Colonic mucosa (tissue), 4 donors: ENCODE measurements around the gene ATP2C2. TPM values are rescaled to one million over a fixed set of nuclear protein-coding genes. Genes with fewer than 3 reads are reported as not detected.
A peak's percentile ranks its signal among the peaks of the same experiment; 100 is the strongest.

Experiments
- DNase-seq: peaks from one replicate; pipeline ENCODE4 v3.0.0-alpha.2; 2020
- H3K27ac ChIP-seq: fragments of 200-600 bp; one replicate; pipeline ENCODE4 v1.8.0; 2021
- H3K27me3 ChIP-seq: fragments of 200-600 bp; one replicate; pipeline ENCODE4 v1.8.0; 2021
- H3K36me3 ChIP-seq: fragments of 200-600 bp; one replicate; pipeline ENCODE4 v1.8.0; 2021
- H3K4me1 ChIP-seq: fragments of 200-600 bp; one replicate; pipeline ENCODE4 v1.8.0; 2021; ENCODE audit warnings: mild to moderate bottlenecking
- H3K4me3 ChIP-seq: fragments of 200-600 bp; one replicate; pipeline ENCODE4 v1.8.0; 2021
- H3K9ac ChIP-seq, 2 donors: one replicate each; pipeline ENCODE4 v1.7.0; 2013; ENCODE audit warnings: control low read depth in 2 of 2, low read depth in 2 of 2, low read length in 2 of 2
- H3K9me3 ChIP-seq: fragments of 200-600 bp; one replicate; pipeline ENCODE4 v1.8.0; 2021
- CTCF ChIP-seq: fragments of 200-600 bp; IDR thresholded peaks from one replicate; pipeline ENCODE4 v1.8.0; 2022; ENCODE audit warnings: antibody characterized with exemption, mild to moderate bottlenecking
- intact Hi-C: fragments of 100-400 bp; cut with DNase I; formaldehyde crosslinking; loops from one replicate; pipeline ENCODE4 v1.14.1; 2022
- total RNA-seq, 2 donors: library from RNA; stranded (reverse); fragmentation: NEBNext Ultra II Directional in 1 of 2; extraction: Animal tissue kit (Norgen Biotek cat#: 25700) in 1 of 2; gene quantifications; one replicate each; pipeline ENCODE4 v1.2.1, GENCODE V29; 2021
- donor health status: healthy.
- donor health status: DM: no; HTN: no; CAD: no.
- donor health status: DM: no; HTN: no; CAD: no.

Gene ATP2C2
- total RNA-seq, 2 donors from 2014 or later = 126 to 220 TPM

GRCh38 chr16:84344781-84345180 lies 23.6 kb upstream of the ATP2C2 start:
- Histone ChIP-seq H3K36me3 (no peaks in the 10 kb centered on the region), H3K4me3 (no peak overlapping the region), H3K27me3 (no peaks in the 10 kb centered on the region), H3K27ac (no peak overlapping the region), H3K4me1 (peaks cover 18% of the 10 kb centered on the region), H3K9me3 (no peaks in the 10 kb centered on the region), H3K9ac (no peak overlapping the region)
- intact Hi-C loops = no loop called here
- no peak for DNase-seq
- TF ChIP-seq CTCF = no peak

- Histone ChIP-seq H3K9me3 (no peaks in the 10 kb centered on the region), H3K9ac (no peak overlapping the region), H3K4me1 (peaks cover 10% of the 10 kb centered on the region), H3K27me3 (no peaks in the 10 kb centered on the region), H3K27ac (no peak overlapping the region), H3K36me3 (no peaks in the 10 kb centered on the region), H3K4me3 (no peak overlapping the region)
- no peak for DNase-seq
- intact Hi-C loops = no loop called here
- TF ChIP-seq CTCF = no peak
Measured at GRCh38 chr16:84347161-84347560, 21.2 kb upstream of the ATP2C2 start.

GRCh38 chr16:84348386-84348888 lies 19.9 kb upstream of the ATP2C2 start:
- no peak overlapping the region for H3K27ac ChIP-seq
- no peak for DNase-seq
- no peak overlapping the region for H3K9ac ChIP-seq
- H3K27me3 ChIP-seq = no peaks in the 10 kb centered on the region
- peaks cover 10% of the 10 kb centered on the region for H3K4me1 ChIP-seq
- H3K36me3 ChIP-seq = no peaks in the 10 kb centered on the region
- intact Hi-C loops = no loop called here
- no peak overlapping the region for H3K4me3 ChIP-seq
- TF ChIP-seq CTCF = no peak
- no peaks in the 10 kb centered on the region for H3K9me3 ChIP-seq

DNA sequence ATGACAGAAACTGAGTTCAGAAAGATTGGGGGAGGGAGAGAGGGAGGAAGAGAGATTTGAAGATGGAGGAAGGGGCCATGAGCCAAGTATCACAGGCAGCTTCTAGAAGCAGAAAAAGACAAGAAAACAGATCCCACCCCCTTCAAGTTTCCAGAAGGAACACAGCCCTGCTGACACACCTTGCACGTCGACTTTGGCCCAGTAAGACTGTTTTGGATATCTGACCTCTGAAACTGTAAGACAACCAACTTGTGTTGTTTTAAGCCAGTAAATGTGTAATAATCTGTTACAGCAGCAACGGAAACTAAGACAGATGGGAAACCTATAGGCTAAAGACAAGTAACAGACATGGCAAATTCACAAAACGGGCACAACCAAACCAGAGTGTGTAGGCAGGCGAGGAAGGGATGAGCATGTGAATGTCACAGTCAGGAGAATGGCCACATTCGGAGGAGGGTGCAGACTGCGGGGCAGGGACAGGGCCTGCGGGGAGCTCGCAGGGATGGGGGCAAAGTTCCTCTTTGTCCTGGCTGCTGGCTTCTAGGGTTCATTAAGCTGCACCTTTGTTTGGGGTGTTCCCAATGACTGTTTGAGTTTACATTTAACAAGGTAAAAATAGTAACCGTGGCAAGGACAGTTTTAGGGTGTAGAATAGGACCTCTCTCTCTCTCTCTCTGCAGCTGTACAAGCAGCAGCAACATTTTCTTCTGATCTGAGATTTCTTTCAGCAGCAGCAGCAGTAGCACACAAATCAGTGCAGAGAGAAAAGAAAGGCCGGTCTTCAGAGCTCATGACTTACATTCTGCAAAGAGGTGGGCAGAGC lies 18.3 kb upstream of the ATP2C2 start:
- Histone ChIP-seq H3K9ac (peak overlapping the region in 1 of 2 donors; percentile 52), H3K27me3 (no peaks in the 10 kb centered on the region), H3K4me1 (peaks cover 10% of the 10 kb centered on the region), H3K9me3 (no peaks in the 10 kb centered on the region), H3K36me3 (no peaks in the 10 kb centered on the region), H3K27ac (peak overlapping the region; percentile 85), H3K4me3 (no peak overlapping the region)
- intact Hi-C loops = no loop called here
- peak; percentile 83 for DNase-seq
- TF ChIP-seq CTCF = no peak

DNA sequence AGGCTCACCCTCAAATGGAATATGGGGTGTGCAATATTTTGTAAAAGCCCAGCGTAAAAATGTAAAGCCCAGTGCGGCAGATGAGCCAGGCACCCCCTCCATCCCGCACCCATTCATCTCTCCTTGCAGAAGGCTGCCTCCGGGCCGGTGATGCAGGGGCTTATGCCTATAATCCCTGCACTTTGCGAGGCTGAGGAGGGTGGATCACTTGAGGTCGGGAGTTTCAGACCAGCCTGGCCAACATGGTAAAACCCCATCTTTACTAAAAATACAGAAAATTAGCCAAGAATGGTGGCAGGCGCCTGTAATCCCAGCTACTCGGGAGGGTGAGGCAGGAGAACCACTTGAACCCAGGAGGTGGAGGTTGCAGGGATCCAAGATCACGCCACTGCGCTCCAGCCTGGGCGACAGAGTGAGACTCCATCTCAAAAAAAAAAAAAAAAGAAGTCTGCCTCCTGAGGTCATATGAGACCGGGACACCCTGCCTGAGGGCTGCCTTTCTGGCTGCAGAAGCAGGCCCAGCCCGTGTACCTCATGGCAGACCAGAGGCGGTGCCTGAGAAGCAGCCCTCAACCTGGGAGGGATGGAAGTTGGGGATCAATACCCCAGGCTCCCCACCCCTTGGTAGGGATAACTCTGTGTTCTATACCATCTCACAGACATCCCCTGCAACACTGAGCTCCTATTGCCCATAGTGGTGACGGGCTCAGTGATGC lies 17.5 kb upstream of the ATP2C2 start:
- Histone ChIP-seq H3K9me3 (no peaks in the 10 kb centered on the region), H3K27me3 (no peaks in the 10 kb centered on the region), H3K4me1 (peaks cover 10% of the 10 kb centered on the region), H3K9ac (peak overlapping the region in 1 of 2 donors; percentile 52), H3K36me3 (no peaks in the 10 kb centered on the region), H3K27ac (peak overlapping the region; percentile 85), H3K4me3 (no peak overlapping the region)
- no peak for TF ChIP-seq CTCF
- DNase-seq = no peak
- intact Hi-C loops = no loop called here
